A673 (cell line): ENCODE results near the gene PLSCR1. TPM values are rescaled to one million over a fixed set of nuclear protein-coding genes. Genes with fewer than 3 reads are reported as not detected.

Experiments used
- BruUV-seq: library from RNA; stranded (reverse); fragments of 400-500 nt; replicated peaks from 2 replicates; lab custom pipeline; 2021; lab: Mats Ljungman, UMichigan
- CTCF ChIA-PET: fragments of 300-600 bp; sonication (Branson Sonifier 250); formaldehyde crosslinking; loops from one replicate; lab custom pipeline; 2022; ENCODE audit warnings: antibody characterized with exemption; lab: Charles Lee
- POLR2A ChIA-PET: fragments of 300-600 bp; sonication (Branson Sonifier 250); formaldehyde crosslinking; loops from one replicate; lab custom pipeline; 2022; ENCODE audit warnings: antibody characterized with exemption; ENCODE audit not compliant: low non-redundant PET; lab: Charles Lee
- DNase-seq: peaks from one replicate; pipeline ENCODE4 v3.0.0-alpha.2; 2015; ENCODE audit warnings: low spot score
- H3K27ac ChIP-seq: fragments of 200-600 bp; sonication (generic); 2 replicates; pipeline ENCODE4 v1.5.1; 2016; ENCODE audit warnings: mixed run types, low read depth, mild to moderate bottlenecking, mixed read lengths, antibody characterized with exemption, low read length; ENCODE audit not compliant: poor library complexity, severe bottlenecking
- H3K27me3 ChIP-seq: fragments of 200-600 bp; sonication (generic); replicated peaks from 2 replicates; pipeline ENCODE4 v1.6.1; 2017; ENCODE audit warnings: mixed run types, low read depth, mild to moderate bottlenecking, mixed read lengths, antibody characterized with exemption, low read length; ENCODE audit not compliant: insufficient read depth, poor library complexity
- H3K36me3 ChIP-seq: fragments of 200-600 bp; sonication (generic); 2 replicates; pipeline ENCODE4 v1.6.1; 2016; ENCODE audit warnings: mixed run types, mild to moderate bottlenecking, mixed read lengths, antibody characterized with exemption, low read length; ENCODE audit not compliant: insufficient read depth, poor library complexity, severe bottlenecking
- H3K4me1 ChIP-seq: fragments of 200-600 bp; sonication (generic); 2 replicates; pipeline ENCODE4 v1.6.1; 2017; ENCODE audit warnings: mixed run types, mild to moderate bottlenecking, mixed read lengths, antibody characterized with exemption, low read length; ENCODE audit not compliant: insufficient read depth, poor library complexity, severe bottlenecking
- H3K4me3 ChIP-seq: fragments of 200-600 bp; sonication (generic); 2 replicates; pipeline ENCODE4 v1.5.1; 2016; ENCODE audit warnings: low read depth, mixed run types, mild to moderate bottlenecking, mixed read lengths, low read length; ENCODE audit not compliant: poor library complexity, severe bottlenecking
- H3K9me3 ChIP-seq: fragments of 200-600 bp; sonication (generic); 2 replicates; pipeline ENCODE4 v1.6.1; 2016; ENCODE audit warnings: mixed run types, low read depth, mild to moderate bottlenecking, mixed read lengths, antibody characterized with exemption, low read length; ENCODE audit not compliant: poor library complexity, severe bottlenecking
- EZH2 ChIP-seq: fragments of 200-600 bp; sonication (generic); IDR thresholded peaks from 2 replicates; pipeline ENCODE4 v1.6.1; 2017; ENCODE audit warnings: borderline replicate concordance, low read depth, mild to moderate bottlenecking, mixed read lengths, antibody characterized with exemption, low read length; ENCODE audit not compliant: poor library complexity, severe bottlenecking
- intact Hi-C: fragments of 100-400 bp; cut with micrococcal nuclease; formaldehyde crosslinking; loops from one replicate; pipeline ENCODE4 v1.10.0; 2022; ENCODE audit not compliant: unreplicated experiment
- total RNA-seq: library from RNA; stranded (reverse); gene quantifications from 2 replicates; pipeline ENCODE4 v1.2.3, GENCODE V29; 2021
- TF ChIP-seq, protein P1 (sequence below): fragments of 300-800, 200-600 bp; sonication (generic); conservative IDR thresholded peaks from 2 replicates; pipeline ENCODE4 v1.5.1; 2017; ENCODE audit warnings: low read depth, mild to moderate bottlenecking, antibody characterized with exemption, low read length, moderate library complexity, mixed read lengths

PLSCR1 gene
- total RNA-seq, 1 experiment from 2014 or later, result 49.3 TPM

DNA sequence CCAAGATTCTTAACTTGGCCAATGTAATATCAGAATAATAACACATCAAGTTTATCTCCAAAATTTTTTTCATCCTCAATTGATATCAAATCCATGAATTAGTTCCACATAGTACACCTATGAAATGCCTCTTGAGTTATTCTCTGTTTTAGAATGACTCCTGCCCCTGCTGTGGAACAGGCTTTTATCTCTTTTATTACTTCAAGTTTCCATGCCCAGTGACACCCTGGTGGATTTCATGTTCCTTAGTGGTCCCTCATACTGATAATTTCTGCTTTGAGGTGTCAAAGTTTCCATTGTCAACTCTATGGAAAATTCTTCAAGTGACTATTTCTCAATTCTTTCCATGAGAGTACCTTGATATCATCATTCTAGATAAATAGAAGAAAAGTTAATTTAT lies 24.6 kb downstream of the PLSCR1 start:
- H3K4me3 ChIP-seq, result no peak overlapping the region
- TF ChIP-seq, protein P1, sequence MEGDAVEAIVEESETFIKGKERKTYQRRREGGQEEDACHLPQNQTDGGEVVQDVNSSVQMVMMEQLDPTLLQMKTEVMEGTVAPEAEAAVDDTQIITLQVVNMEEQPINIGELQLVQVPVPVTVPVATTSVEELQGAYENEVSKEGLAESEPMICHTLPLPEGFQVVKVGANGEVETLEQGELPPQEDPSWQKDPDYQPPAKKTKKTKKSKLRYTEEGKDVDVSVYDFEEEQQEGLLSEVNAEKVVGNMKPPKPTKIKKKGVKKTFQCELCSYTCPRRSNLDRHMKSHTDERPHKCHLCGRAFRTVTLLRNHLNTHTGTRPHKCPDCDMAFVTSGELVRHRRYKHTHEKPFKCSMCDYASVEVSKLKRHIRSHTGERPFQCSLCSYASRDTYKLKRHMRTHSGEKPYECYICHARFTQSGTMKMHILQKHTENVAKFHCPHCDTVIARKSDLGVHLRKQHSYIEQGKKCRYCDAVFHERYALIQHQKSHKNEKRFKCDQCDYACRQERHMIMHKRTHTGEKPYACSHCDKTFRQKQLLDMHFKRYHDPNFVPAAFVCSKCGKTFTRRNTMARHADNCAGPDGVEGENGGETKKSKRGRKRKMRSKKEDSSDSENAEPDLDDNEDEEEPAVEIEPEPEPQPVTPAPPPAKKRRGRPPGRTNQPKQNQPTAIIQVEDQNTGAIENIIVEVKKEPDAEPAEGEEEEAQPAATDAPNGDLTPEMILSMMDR, result no peak
- TF ChIP-seq EZH2, result no peak
- H3K4me1 ChIP-seq, result peaks cover 21% of the 10 kb centered on the region
- no peaks in the 10 kb centered on the region for H3K36me3 ChIP-seq
- intact Hi-C loops, result no loop called here
- POLR2A ChIA-PET, result no interaction called here
- no peaks in the 10 kb centered on the region for H3K9me3 ChIP-seq
- H3K27ac ChIP-seq, result no peak overlapping the region
- CTCF ChIA-PET, result no interaction called here
- no peaks in the 10 kb centered on the region for H3K27me3 ChIP-seq
- BruUV-seq, result no TSS peak
- DNase-seq, result no peak

DNA sequence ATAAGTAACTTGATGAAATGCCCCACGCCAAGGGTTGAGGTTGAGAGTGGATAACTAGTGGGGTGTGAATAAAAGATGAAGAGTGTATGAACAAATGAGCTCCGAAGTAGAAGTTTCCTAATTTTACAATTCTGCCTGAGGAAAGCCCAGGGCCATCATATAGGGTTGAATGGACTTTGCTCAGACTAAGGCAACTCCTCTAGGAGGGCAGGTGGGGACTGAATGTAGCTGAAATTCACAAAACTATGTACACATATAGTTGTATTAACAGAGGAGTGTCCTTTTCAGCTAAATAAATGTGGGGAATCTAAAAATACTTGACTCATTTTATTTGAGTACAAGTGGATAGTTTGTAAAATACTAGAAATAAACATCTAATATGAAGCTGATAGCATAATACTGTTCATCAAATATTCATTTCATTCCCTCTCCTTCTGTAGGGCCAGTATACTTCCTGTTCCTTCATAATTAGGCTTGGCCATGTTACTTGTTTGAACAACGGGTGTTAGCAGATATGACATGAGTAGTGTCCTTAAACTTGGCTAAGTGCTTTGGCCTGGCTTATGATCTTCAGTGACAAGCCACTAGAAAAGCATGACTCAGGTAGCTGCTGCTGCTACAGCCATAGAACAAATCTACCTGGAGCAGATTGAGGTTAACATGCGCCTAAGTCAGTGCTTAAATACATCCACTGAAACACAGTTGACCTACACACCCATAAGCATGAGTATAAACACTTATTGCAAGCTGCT lies 26.5 kb downstream of the PLSCR1 start:
- Histone ChIP-seq H3K4me1 (peaks cover 16% of the 10 kb centered on the region), H3K36me3 (no peaks in the 10 kb centered on the region), H3K27me3 (no peaks in the 10 kb centered on the region), H3K4me3 (no peak overlapping the region), H3K9me3 (no peaks in the 10 kb centered on the region), H3K27ac (no peak overlapping the region)
- CTCF ChIA-PET, result no interaction called here
- no peak for TF ChIP-seq EZH2
- TF ChIP-seq, protein P1, result no peak
- intact Hi-C loops, result no loop called here
- DNase-seq, result no peak
- no TSS peak for BruUV-seq
- POLR2A ChIA-PET, result no interaction called here

DNA sequence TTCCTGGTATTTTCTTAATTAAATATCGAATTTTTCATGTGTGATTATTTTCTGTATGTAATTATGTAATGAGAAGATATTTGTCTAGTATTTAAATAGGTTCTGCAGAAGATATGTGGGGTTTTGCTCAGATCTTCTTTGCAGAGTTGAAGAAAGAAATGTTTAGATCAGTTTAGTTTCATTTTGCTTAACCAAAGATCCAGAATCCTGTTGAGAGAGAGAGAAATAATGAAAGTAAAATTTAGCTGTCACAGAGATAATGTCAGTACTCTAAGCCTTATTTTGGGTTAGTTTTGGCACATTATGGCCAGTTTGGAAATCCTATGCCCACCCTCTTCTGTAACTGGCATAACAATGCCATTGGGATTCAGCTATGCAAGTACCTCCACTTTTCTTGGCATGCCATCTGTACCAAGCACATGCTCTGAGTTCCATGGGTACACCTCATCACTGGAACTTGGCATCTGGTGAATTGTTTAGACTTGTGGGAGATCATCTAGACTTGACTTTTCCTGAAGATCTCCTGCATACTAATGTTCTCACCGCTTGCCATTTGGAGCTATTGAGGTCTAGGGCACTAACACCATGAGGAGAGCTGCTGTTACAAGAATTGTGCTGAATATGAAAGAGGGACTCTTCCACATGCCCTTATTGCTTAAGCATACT lies 30.9 kb downstream of the PLSCR1 start:
- H3K4me3 ChIP-seq, result no peak overlapping the region

More for the DNA sequence above, 30.9 kb downstream of the PLSCR1 start:
- H3K27me3 ChIP-seq, result no peaks in the 10 kb centered on the region
- no peaks in the 10 kb centered on the region for H3K9me3 ChIP-seq
- peaks cover 6% of the 10 kb centered on the region for H3K4me1 ChIP-seq
- ChIA-PET CTCF (no interaction called here), POLR2A (no interaction called here)
- no peak for DNase-seq
- H3K27ac ChIP-seq, result no peak overlapping the region
- no peaks in the 10 kb centered on the region for H3K36me3 ChIP-seq
- intact Hi-C loops, result no loop called here
- no TSS peak for BruUV-seq
- TF ChIP-seq, protein P1, result no peak
- no peak for TF ChIP-seq EZH2
